Sigmoid colon (tissue), 4 donors: ENCODE results near the gene CAPN12.

Source experiments
- POLR2A ChIP-seq, 2 donors: fragments of 450-650 bp; IDR thresholded peaks; one replicate each; pipeline ENCODE4 v1.6.1; 2016; ENCODE audit warnings: antibody characterized with exemption in 2 of 2, mild to moderate bottlenecking in 2 of 2, moderate library complexity in 2 of 2
- POLR2AphosphoS5 ChIP-seq, 4 donors: sonication (generic); formaldehyde crosslinking; IDR thresholded peaks; one replicate each; pipeline ENCODE4 v1.6.1; 2017; ENCODE audit warnings: antibody characterized with exemption in 4 of 4
- TF ChIP-seq, protein P1 (sequence below), 4 experiments: fragments of 450-650 bp in 3 of 4; fragments of 200-600 bp in 1 of 4; IDR thresholded peaks; one replicate each; pipeline ENCODE4 v1.5.1; 2016 to 2019; ENCODE audit warnings: antibody characterized with exemption in 4 of 4, mild to moderate bottlenecking in 3 of 4, moderate library complexity in 2 of 4

DNA sequence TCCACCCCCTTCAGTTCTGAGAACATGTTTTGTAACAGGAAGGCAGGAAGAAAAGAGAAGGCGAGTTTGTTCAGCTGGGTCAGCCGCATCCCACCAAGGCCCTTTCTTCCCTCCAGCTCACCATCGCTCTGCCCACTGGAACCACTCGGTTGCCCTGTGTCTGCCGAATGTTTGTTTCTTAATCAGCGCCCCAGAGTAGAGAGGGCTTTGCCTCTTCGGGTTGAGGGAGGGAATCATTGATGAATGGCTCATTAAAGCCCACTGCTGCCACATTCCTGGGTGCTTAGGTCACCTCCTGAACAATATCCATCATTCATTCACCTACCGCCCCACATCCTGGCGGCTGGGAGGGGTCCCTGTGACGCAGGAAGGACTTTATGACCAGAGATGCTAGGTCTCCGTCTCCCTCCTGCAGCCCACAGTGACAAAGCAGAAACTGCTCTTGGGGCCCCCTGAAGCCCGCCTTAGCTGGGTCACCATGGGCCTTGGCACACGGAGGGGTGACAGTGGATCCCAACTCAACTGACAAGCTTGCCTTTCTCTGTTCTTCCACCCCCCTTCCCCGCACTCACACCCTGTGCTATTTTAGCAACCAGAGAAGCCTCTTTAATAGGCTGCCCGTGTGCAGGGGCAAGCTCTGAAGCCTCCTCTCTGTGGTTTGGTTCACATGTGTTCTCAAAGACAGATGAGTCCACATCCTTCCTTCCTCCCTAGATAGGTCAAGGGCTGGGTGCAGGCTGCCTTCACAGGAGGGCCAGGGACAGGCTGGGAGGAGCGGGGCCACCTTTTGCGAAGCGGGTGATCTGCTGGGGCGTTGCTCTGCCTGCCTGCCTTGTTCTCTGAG lies 50.7 kb downstream of the CAPN12 start:
- TF ChIP-seq, protein P1, sequence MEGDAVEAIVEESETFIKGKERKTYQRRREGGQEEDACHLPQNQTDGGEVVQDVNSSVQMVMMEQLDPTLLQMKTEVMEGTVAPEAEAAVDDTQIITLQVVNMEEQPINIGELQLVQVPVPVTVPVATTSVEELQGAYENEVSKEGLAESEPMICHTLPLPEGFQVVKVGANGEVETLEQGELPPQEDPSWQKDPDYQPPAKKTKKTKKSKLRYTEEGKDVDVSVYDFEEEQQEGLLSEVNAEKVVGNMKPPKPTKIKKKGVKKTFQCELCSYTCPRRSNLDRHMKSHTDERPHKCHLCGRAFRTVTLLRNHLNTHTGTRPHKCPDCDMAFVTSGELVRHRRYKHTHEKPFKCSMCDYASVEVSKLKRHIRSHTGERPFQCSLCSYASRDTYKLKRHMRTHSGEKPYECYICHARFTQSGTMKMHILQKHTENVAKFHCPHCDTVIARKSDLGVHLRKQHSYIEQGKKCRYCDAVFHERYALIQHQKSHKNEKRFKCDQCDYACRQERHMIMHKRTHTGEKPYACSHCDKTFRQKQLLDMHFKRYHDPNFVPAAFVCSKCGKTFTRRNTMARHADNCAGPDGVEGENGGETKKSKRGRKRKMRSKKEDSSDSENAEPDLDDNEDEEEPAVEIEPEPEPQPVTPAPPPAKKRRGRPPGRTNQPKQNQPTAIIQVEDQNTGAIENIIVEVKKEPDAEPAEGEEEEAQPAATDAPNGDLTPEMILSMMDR (IDR thresholded peaks at IDR 0.05) = no peak
- no peak for TF ChIP-seq POLR2A (IDR thresholded peaks at IDR 0.05)
- TF ChIP-seq POLR2AphosphoS5 (IDR thresholded peaks at IDR 0.05) = peak in 2 of 4 donors; percentile 42 to 43
